PC-3 (cell line): ENCODE results near the gene USH1C. TPM values are rescaled to one million over a fixed set of nuclear protein-coding genes. Genes with fewer than 3 reads are reported as not detected.

ENCODE experiments used
- ATAC-seq: fragments of 200-7000 bp; cut with Tn5 transposase; 2 replicates; pipeline ENCODE4 v1.9.1; 2020; ENCODE audit warnings: mild to moderate bottlenecking, moderate library complexity
- BruUV-seq: library from RNA; stranded (reverse); fragments of 400-500 nt; replicated peaks from 2 replicates; lab custom pipeline; 2021; lab: Mats Ljungman, UMichigan
- CTCF ChIA-PET: fragments of 300-600 bp; sonication (Branson Sonifier 250); formaldehyde crosslinking; loops from one replicate; lab custom pipeline; 2022; ENCODE audit warnings: antibody characterized with exemption; lab: Charles Lee
- POLR2A ChIA-PET: fragments of 300-600 bp; sonication (Branson Sonifier 250); formaldehyde crosslinking; loops from one replicate; lab custom pipeline; 2022; ENCODE audit warnings: antibody characterized with exemption; ENCODE audit not compliant: unreplicated experiment; lab: Charles Lee
- DNase-seq: peaks from one replicate; pipeline ENCODE4 v3.0.0-alpha.2; 2015
- H2AFZ ChIP-seq: fragments of 300-600 bp; sonication (generic); 2 replicates; pipeline ENCODE4 v1.6.0; 2016; ENCODE audit warnings: antibody characterized with exemption, low read length
- H3F3A ChIP-seq: fragments of 300-600 bp; sonication (generic); one replicate; pipeline ENCODE4 v1.6.0; 2017; ENCODE audit warnings: antibody characterized with exemption, low read length, control low read depth, mild to moderate bottlenecking; ENCODE audit not compliant: unreplicated experiment
- H3K27ac ChIP-seq: fragments of 300-600 bp; sonication (generic); 2 replicates; pipeline ENCODE4 v1.5.1; 2016; ENCODE audit warnings: mild to moderate bottlenecking, low read length
- H3K27me3 ChIP-seq: fragments of 300-600 bp; sonication (generic); 2 replicates; pipeline ENCODE4 v1.6.1; 2016; ENCODE audit warnings: low read length, mixed read lengths
- H3K36me3 ChIP-seq: fragments of 300-600 bp; sonication (generic); 2 replicates; pipeline ENCODE4 v1.6.1; 2016; ENCODE audit warnings: low read depth, mixed run types, low read length, mixed read lengths
- H3K4me1 ChIP-seq: fragments of 300-600 bp; sonication (generic); 2 replicates; pipeline ENCODE4 v1.5.1; 2016; ENCODE audit warnings: low read length; ENCODE audit not compliant: insufficient read depth
- H3K4me2 ChIP-seq: fragments of 300-600 bp; sonication (generic); 2 replicates; pipeline ENCODE4 v1.6.0; 2016; ENCODE audit warnings: low read length
- H3K4me3 ChIP-seq: fragments of 300-600 bp; sonication (generic); 2 replicates; pipeline ENCODE4 v1.5.1; 2016; ENCODE audit warnings: mild to moderate bottlenecking, low read length, mixed read lengths
- H3K79me2 ChIP-seq: fragments of 300-600 bp; sonication (generic); 2 replicates; pipeline ENCODE4 v1.6.1; 2017; ENCODE audit warnings: low read length, mixed read lengths
- H3K9ac ChIP-seq: fragments of 300-600 bp; sonication (generic); 2 replicates; pipeline ENCODE4 v1.6.0; 2016; ENCODE audit warnings: mild to moderate bottlenecking, low read length
- H3K9me2 ChIP-seq: fragments of 300-600 bp; sonication (generic); replicated peaks from 2 replicates; pipeline ENCODE4 v1.6.1; 2016; ENCODE audit warnings: mixed run types, low read length, mixed read lengths
- H3K9me3 ChIP-seq: fragments of 300-600 bp; sonication (generic); 2 replicates; pipeline ENCODE4 v1.6.1; 2016; ENCODE audit warnings: low read length, mixed read lengths
- H4K20me1 ChIP-seq: fragments of 300-600 bp; sonication (generic); 2 replicates; pipeline ENCODE4 v1.6.1; 2016; ENCODE audit warnings: low read length, mixed read lengths
- EZH2 ChIP-seq: fragments of 300-600 bp; sonication (generic); IDR thresholded peaks from one replicate; pipeline ENCODE4 v1.6.1; 2017; ENCODE audit warnings: antibody characterized with exemption, mild to moderate bottlenecking, low read length; ENCODE audit not compliant: unreplicated experiment
- EZH2phosphoT487 ChIP-seq: fragments of 300-600 bp; sonication (generic); IDR thresholded peaks from 2 replicates; pipeline ENCODE4 v1.6.1; 2018; ENCODE audit warnings: mild to moderate bottlenecking, antibody characterized with exemption, low read length, borderline replicate concordance
- intact Hi-C: fragments of 100-400 bp; cut with micrococcal nuclease; formaldehyde crosslinking; loops from 2 replicates; pipeline ENCODE4 v1.9.0; 2023
- total RNA-seq: library from RNA; depleted of rRNA; stranded (reverse); fragments of >200 nt; gene quantifications from 2 replicates; pipeline ENCODE4 v1.2.3, GENCODE V29; 2014
- TF ChIP-seq, protein P1 (sequence below): fragments of 300-600 bp; sonication (generic); conservative IDR thresholded peaks from 2 replicates; pipeline ENCODE4 v1.5.1; 2017; ENCODE audit warnings: antibody characterized with exemption, low read depth, mild to moderate bottlenecking, low read length

The USH1C gene
- total RNA-seq, 1 experiment from 2014 or later: not detected

DNA sequence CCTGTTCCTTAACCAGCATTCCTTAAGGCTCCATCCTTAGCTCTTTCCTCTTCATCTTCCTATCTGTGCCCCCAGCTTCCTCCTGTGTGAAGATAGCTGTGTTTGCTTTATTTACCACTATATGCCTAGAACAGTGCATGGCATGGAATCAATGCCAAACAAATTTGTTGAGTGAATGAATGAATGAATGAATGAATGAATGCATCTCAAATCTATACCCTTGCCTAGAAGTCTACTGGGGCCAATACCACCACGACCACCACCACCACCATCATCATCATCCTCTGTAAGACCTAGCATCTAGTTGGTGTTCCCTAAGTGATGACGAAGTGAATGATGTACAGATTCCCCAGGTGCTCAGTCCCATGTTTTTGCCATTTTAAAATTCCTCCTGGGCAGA lies 2.0 kb upstream of the USH1C start:
- TF ChIP-seq EZH2: no peak
- no peak for TF ChIP-seq EZH2phosphoT487
- TF ChIP-seq, protein P1, sequence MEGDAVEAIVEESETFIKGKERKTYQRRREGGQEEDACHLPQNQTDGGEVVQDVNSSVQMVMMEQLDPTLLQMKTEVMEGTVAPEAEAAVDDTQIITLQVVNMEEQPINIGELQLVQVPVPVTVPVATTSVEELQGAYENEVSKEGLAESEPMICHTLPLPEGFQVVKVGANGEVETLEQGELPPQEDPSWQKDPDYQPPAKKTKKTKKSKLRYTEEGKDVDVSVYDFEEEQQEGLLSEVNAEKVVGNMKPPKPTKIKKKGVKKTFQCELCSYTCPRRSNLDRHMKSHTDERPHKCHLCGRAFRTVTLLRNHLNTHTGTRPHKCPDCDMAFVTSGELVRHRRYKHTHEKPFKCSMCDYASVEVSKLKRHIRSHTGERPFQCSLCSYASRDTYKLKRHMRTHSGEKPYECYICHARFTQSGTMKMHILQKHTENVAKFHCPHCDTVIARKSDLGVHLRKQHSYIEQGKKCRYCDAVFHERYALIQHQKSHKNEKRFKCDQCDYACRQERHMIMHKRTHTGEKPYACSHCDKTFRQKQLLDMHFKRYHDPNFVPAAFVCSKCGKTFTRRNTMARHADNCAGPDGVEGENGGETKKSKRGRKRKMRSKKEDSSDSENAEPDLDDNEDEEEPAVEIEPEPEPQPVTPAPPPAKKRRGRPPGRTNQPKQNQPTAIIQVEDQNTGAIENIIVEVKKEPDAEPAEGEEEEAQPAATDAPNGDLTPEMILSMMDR: no peak
- BruUV-seq: no TSS peak
- H3K27me3 ChIP-seq: peaks cover 7% of the 10 kb centered on the region; the same call in 1 of the 2 replicates
- H4K20me1 ChIP-seq: no peaks in the 10 kb centered on the region
- no peaks in the 10 kb centered on the region for H3K9me3 ChIP-seq
- H3K4me3 ChIP-seq: no peak overlapping the region
- H3K27ac ChIP-seq: no peak overlapping the region
- H3K36me3 ChIP-seq: no peaks in the 10 kb centered on the region
- ChIA-PET CTCF (interaction anchor here (0.6 kb wide), 1 partner anchor 1243 kb away, joined by 3 read pairs; no protein-coding TSS in a partner anchor), POLR2A (no interaction called here)
- H3K9me2 ChIP-seq: no peaks in the 10 kb centered on the region
- no peak overlapping the region for H3K9ac ChIP-seq
- no peak overlapping the region for H2AFZ ChIP-seq
- no peak for DNase-seq
- no peak for ATAC-seq
- H3F3A ChIP-seq: no peaks in the 10 kb centered on the region
- intact Hi-C loops: no loop called here
- no peak overlapping the region for H3K4me2 ChIP-seq
- H3K4me1 ChIP-seq: no peaks in the 10 kb centered on the region
- no peaks in the 10 kb centered on the region for H3K79me2 ChIP-seq

DNA sequence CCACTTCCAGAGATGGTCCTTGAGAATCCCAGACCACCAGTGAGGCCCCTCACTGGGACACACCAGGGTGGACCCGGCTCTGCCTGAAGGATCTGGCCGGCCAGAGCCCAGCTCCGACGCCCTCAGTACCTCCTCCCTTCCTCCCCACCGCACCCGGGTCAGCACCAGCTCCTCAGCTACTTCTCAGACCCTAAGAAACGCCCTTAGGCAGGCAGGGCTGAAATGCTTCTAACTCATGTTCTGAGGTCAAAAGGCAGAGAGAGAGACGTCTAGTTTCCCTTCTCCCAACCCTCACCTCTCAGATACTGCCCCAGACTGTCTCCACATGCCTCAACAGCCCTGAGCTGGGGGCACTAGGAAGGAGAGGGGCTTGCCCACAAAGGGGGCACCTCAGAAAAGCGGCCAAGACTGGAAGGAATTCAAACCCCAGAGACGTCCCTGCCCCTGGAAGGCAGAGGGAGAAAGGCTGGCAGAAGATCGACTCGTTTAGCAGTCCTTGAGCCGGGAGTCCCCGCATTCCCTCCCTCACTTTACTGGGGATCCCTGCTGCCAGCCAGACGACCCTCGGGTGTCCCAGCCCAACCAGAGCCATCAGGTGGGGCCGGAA lies 539 bp downstream of the USH1C start:
- no TSS peak for BruUV-seq
- H3K4me1 ChIP-seq: no peaks in the 10 kb centered on the region
- intact Hi-C loops: no loop called here
- ATAC-seq (no peak), DNase-seq (no peak)
- H3K79me2 ChIP-seq: no peaks in the 10 kb centered on the region
- no peak overlapping the region for H3K9ac ChIP-seq
- H3K4me2 ChIP-seq: no peak overlapping the region
- no peaks in the 10 kb centered on the region for H3K36me3 ChIP-seq
- H3F3A ChIP-seq: no peaks in the 10 kb centered on the region
- H3K9me2 ChIP-seq: no peaks in the 10 kb centered on the region
- H3K9me3 ChIP-seq: no peaks in the 10 kb centered on the region
- ChIA-PET CTCF (no interaction called here), POLR2A (no interaction called here)
- H3K27me3 ChIP-seq: no peaks in the 10 kb centered on the region; the same call in 1 of the 2 replicates
- no peak overlapping the region for H2AFZ ChIP-seq
- TF ChIP-seq EZH2phosphoT487 (no peak), EZH2 (no peak)
- TF ChIP-seq, protein P1: no peak
- no peak overlapping the region for H3K4me3 ChIP-seq
- no peaks in the 10 kb centered on the region for H4K20me1 ChIP-seq
- no peak overlapping the region for H3K27ac ChIP-seq

DNA sequence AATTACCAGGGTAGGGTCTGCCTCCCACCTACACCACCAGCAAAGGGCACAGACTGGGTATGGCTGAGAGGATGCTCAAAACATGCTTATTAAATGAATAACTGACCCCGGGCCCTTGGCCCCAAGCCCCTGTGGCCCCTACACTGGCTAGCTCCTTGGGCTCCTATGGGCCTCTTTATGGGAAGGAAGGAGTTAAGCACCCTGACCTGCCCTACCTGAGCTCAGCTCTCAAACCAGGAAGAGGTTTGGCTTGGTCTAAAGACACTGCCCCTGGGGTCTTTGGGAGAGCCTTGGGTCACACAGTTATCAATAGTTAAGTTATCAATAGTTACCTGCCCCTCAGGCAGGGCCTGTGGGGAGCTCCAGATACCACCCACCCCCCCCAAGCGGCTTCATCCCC lies 1.2 kb downstream of the USH1C start:
- peaks cover 5% of the 10 kb centered on the region; the same call in 1 of the 2 replicates for H3K27me3 ChIP-seq
- ATAC-seq: no peak

More for the DNA sequence above, 1.2 kb downstream of the USH1C start:
- Histone ChIP-seq H3K79me2 (no peaks in the 10 kb centered on the region), H4K20me1 (no peaks in the 10 kb centered on the region), H3K9me2 (no peaks in the 10 kb centered on the region), H3K4me1 (no peaks in the 10 kb centered on the region), H3F3A (no peaks in the 10 kb centered on the region), H3K4me3 (no peak overlapping the region), H3K9me3 (no peaks in the 10 kb centered on the region), H3K27ac (no peak overlapping the region), H2AFZ (no peak overlapping the region), H3K9ac (no peak overlapping the region), H3K36me3 (no peaks in the 10 kb centered on the region), H3K4me2 (no peak overlapping the region)
- no peak for DNase-seq
- ChIA-PET CTCF (no interaction called here), POLR2A (no interaction called here)
- intact Hi-C loops: no loop called here
- no peak for TF ChIP-seq EZH2
- no peak for TF ChIP-seq EZH2phosphoT487
- TF ChIP-seq, protein P1: no peak
- BruUV-seq: no TSS peak
